ENCODE data around the gene RGS2.

The RGS2 gene

DNA sequence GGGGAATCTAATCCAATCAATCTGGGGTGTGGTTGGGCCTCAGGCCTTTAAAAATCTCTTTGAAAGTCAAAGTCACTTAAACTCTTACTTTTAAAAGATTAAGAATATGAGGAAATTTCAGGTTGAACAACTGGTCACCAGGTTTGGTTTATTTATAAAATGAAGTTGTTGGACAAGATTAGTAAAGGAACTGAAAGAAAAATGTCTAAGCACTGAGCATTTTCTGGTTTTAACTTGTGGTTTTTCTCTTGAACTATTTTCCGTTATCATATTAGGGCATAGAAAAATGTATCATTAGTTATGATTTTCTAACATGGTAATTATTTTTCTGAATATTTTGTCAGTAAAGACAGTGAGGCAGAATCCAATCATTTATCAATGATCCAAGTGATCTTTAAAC is 49.6 kb downstream of the RGS2 start (continued):
- TF ChIP-seq, protein P1, sequence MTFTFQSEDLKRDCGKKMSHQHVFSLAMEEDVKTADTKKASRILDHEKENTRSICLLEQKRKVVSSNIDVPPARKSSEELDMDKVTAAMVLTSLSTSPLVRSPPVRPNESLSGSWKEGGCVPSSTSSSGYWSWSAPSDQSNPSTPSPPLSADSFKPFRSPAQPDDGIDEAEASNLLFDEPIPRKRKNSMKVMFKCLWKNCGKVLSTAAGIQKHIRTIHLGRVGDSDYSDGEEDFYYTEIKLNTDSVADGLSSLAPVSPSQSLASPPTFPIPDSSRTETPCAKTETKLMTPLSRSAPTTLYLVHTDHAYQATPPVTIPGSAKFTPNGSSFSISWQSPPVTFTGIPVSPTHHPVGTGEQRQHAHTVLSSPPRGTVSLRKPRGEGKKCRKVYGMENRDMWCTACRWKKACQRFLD (tag by site-specific recombination; IDR thresholded peaks at IDR 0.05), result no peak
- no peak for TF ChIP-seq GLIS2 (tag by site-specific recombination; IDR thresholded peaks at IDR 0.05)
- TF ChIP-seq ZNF549 (tag by site-specific recombination; IDR thresholded peaks at IDR 0.05), result no peak
- TF ChIP-seq SCRT2 (tag by site-specific recombination; IDR thresholded peaks at IDR 0.05), result no peak
- no peak for TF ChIP-seq ZNF791 (tag by site-specific recombination; IDR thresholded peaks at IDR 0.05)

DNA sequence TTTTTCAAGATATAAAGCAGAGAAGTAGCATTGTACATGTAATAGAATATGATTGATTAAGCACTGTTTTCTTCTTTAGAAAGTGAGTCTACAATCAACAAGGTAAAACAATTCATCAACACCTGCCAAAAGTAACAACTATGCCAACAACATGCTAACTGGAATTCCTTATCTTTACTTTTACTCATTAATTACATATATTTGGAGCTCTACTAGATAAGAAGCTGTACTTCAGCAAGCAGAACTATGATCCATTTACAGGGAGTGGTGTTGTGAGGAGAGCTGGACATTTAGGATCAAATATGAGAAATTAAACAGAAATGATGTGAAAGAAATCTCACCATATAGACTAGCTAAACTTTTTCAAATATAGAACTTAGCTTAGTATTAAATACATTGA is 51.0 kb downstream of the RGS2 start:
- Histone ChIP-seq H3K27ac (ENCODE audit: extremely low read depth, low read depth, low read length) (no peak overlapping the region), H3K4me1 (ENCODE audit: control insufficient read depth, insufficient read depth, low read length) (no peaks in the 10 kb centered on the region), H3K4me3 (ENCODE audit: low read depth, low read length) (no peak overlapping the region), H3K36me3 (ENCODE audit: control insufficient read depth in 2 of 2, insufficient read depth in 1 of 2, low read length in 2 of 2) (no peaks in the 10 kb centered on the region), H3K9me3 (ENCODE audit: control insufficient read depth, insufficient read depth, low read depth, low read length) (no peaks in the 10 kb centered on the region)
- TF ChIP-seq SETDB1 (IDR thresholded peaks at IDR 0.05; ENCODE audit: insufficient read length, low read length) (no peak), ZNF292 (tag by site-specific recombination; IDR thresholded peaks at IDR 0.05; ENCODE audit: borderline replicate concordance, low read depth) (no peak), SCRT1 (tag by site-specific recombination; IDR thresholded peaks at IDR 0.05; ENCODE audit: borderline replicate concordance) (no peak), ZNF138 (tag by site-specific recombination; IDR thresholded peaks at IDR 0.05; ENCODE audit: borderline replicate concordance) (no peak), BCL11A (tag by site-specific recombination; IDR thresholded peaks at IDR 0.05; ENCODE audit: low read depth) (no peak), ZNF514 (tag by site-specific recombination; IDR thresholded peaks at IDR 0.05) (no peak), ZFP69B (tag by site-specific recombination; IDR thresholded peaks at IDR 0.05) (no peak), ZNF549 (tag by site-specific recombination; IDR thresholded peaks at IDR 0.05) (no peak), ZNF654 (tag by site-specific recombination; IDR thresholded peaks at IDR 0.05; ENCODE audit: low read depth) (no peak), ZNF133 (tag by site-specific recombination; IDR thresholded peaks at IDR 0.05) (no peak), ZNF791 (tag by site-specific recombination; IDR thresholded peaks at IDR 0.05) (no peak), OSR2 (tag by site-specific recombination; IDR thresholded peaks at IDR 0.05) (no peak)
- TF ChIP-seq, protein P2, sequence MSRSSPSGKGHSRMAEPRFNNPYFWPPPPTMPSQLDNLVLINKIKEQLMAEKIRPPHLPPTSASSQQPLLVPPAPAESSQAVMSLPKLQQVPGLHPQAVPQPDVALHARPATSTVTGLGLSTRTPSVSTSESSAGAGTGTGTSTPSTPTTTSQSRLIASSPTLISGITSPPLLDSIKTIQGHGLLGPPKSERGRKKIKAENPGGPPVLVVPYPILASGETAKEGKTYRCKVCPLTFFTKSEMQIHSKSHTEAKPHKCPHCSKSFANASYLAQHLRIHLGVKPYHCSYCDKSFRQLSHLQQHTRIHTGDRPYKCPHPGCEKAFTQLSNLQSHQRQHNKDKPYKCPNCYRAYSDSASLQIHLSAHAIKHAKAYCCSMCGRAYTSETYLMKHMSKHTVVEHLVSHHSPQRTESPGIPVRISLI (tag by site-specific recombination; IDR thresholded peaks at IDR 0.05), result no peak
- TF ChIP-seq, protein P3, sequence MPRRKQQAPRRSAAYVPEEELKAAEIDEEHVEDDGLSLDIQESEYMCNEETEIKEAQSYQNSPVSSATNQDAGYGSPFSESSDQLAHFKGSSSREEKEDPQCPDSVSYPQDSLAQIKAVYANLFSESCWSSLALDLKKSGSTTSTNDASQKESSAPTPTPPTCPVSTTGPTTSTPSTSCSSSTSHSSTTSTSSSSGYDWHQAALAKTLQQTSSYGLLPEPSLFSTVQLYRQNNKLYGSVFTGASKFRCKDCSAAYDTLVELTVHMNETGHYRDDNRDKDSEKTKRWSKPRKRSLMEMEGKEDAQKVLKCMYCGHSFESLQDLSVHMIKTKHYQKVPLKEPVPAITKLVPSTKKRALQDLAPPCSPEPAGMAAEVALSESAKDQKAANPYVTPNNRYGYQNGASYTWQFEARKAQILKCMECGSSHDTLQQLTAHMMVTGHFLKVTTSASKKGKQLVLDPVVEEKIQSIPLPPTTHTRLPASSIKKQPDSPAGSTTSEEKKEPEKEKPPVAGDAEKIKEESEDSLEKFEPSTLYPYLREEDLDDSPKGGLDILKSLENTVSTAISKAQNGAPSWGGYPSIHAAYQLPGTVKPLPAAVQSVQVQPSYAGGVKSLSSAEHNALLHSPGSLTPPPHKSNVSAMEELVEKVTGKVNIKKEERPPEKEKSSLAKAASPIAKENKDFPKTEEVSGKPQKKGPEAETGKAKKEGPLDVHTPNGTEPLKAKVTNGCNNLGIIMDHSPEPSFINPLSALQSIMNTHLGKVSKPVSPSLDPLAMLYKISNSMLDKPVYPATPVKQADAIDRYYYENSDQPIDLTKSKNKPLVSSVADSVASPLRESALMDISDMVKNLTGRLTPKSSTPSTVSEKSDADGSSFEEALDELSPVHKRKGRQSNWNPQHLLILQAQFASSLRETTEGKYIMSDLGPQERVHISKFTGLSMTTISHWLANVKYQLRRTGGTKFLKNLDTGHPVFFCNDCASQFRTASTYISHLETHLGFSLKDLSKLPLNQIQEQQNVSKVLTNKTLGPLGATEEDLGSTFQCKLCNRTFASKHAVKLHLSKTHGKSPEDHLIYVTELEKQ (tag by site-specific recombination; IDR thresholded peaks at IDR 0.05; ENCODE audit: borderline replicate concordance), result no peak
- POLR2A ChIA-PET, result no interaction called here
- CTCF ChIA-PET, result interaction anchor here (0.7 kb wide), 1 partner anchor 1175 kb away, joined by 3 read pairs; no protein-coding TSS in a partner anchor

DNA sequence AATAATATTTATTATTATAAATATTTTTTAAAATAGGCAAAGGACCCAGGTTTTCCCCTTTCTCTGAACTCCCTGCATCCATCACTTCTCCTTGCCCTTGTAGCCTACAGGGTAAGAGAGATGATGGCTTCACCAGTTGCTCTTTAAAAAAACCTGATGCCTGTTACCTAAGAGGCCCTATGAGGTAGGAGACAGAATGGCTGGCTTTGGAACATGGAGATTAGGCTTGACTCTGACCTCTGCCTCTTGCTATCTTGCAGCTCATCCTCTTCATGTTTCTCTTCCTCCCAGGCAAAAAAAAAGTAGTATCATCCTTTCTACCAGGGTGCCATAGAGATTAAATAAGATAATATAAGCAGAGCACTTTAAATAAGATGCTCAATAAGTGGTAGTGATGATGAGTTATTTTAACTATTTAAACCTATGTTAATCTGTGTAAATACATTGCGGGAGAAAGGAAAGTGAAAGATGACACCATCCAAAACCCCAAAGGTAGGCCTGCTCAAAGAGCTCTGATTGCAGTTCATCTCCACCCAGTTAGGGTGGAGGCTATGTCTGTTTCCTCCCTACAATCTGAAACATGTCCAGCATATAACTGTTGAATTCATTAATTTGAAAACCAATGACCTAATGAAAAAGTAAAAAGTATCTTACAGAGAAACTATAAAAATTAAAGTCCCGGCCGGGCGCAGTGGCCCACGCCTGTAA is 51.8 kb downstream of the RGS2 start:
- no peak overlapping the region for H3K4me3 ChIP-seq (ENCODE audit: low read depth, low read length)
- H3K27ac ChIP-seq (ENCODE audit: extremely low read depth, low read depth, low read length), result no peak overlapping the region
- no peaks in the 10 kb centered on the region for H3K4me1 ChIP-seq (ENCODE audit: control insufficient read depth, insufficient read depth, low read length)
- ChIA-PET POLR2A (no interaction called here), CTCF (interaction anchor here (0.7 kb wide), 1 partner anchor 1176 kb away, joined by 3 read pairs; no protein-coding TSS in a partner anchor)
- no peaks in the 10 kb centered on the region for H3K36me3 ChIP-seq (ENCODE audit: control insufficient read depth in 2 of 2, insufficient read depth in 1 of 2, low read length in 2 of 2)
- H3K9me3 ChIP-seq (ENCODE audit: control insufficient read depth, insufficient read depth, low read depth, low read length), result no peaks in the 10 kb centered on the region
- TF ChIP-seq ZNF664 (tag by site-specific recombination; IDR thresholded peaks at IDR 0.05), result 0 out of 2 replicates have a peak, but pooled peaks have one; percentile 15
- TF ChIP-seq, protein P4, sequence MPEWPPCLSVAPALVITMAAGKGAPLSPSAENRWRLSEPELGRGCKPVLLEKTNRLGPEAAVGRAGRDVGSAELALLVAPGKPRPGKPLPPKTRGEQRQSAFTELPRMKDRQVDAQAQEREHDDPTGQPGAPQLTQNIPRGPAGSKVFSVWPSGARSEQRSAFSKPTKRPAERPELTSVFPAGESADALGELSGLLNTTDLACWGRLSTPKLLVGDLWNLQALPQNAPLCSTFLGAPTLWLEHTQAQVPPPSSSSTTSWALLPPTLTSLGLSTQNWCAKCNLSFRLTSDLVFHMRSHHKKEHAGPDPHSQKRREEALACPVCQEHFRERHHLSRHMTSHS (tag by site-specific recombination; IDR thresholded peaks at IDR 0.05), result no peak
- TF ChIP-seq, protein P5, sequence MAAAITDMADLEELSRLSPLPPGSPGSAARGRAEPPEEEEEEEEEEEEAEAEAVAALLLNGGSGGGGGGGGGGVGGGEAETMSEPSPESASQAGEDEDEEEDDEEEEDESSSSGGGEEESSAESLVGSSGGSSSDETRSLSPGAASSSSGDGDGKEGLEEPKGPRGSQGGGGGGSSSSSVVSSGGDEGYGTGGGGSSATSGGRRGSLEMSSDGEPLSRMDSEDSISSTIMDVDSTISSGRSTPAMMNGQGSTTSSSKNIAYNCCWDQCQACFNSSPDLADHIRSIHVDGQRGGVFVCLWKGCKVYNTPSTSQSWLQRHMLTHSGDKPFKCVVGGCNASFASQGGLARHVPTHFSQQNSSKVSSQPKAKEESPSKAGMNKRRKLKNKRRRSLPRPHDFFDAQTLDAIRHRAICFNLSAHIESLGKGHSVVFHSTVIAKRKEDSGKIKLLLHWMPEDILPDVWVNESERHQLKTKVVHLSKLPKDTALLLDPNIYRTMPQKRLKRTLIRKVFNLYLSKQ (tag by site-specific recombination; IDR thresholded peaks at IDR 0.05; ENCODE audit: borderline replicate concordance), result no peak

Data from HEK293 (cell line).